Brain microvascular endothelial cell (primary cell): ENCODE data around the gene PHF10.
A peak's percentile ranks its signal among the peaks of the same experiment; 100 is the strongest.

Experiments used
- DNase-seq: peaks from one replicate; pipeline ENCODE4 v3.0.0-alpha.2; 2020
- H3K27ac ChIP-seq: fragments of 250-450 bp; sonication (Bioruptor Pico); 2 replicates; pipeline ENCODE4 v1.5.1; 2020; ENCODE audit warnings: mild to moderate bottlenecking, moderate library complexity
- H3K27me3 ChIP-seq: fragments of 250-450 bp; sonication (Bioruptor Pico); replicated peaks from 2 replicates; pipeline ENCODE4 v1.5.1; 2020; ENCODE audit warnings: mild to moderate bottlenecking
- H3K36me3 ChIP-seq: fragments of 250-450 bp; sonication (Bioruptor Pico); replicated peaks from 2 replicates; pipeline ENCODE4 v1.5.1; 2020; ENCODE audit warnings: mild to moderate bottlenecking
- H3K4me3 ChIP-seq: 2 replicates; pipeline ENCODE4 v1.5.1; 2011; ENCODE audit warnings: low read depth, mild to moderate bottlenecking, control low read depth, low read length, moderate library complexity
- in situ Hi-C: cut with HindIII; loops from 2 replicates; pipeline ENCODE4 v1.10.0; 2017; ENCODE audit warnings: low sequenced_read_pairs, low pct_ligation_motif_present
- TF ChIP-seq, protein P1 (sequence below): IDR thresholded peaks from 2 replicates; pipeline ENCODE4 v1.5.1; 2011; ENCODE audit warnings: low read depth, mild to moderate bottlenecking, moderate library complexity, low read length, control low read depth, inconsistent platforms; ENCODE audit errors: missing control alignments

PHF10 gene

GRCh38 chr6:169741344-169741743 lies 17.0 kb upstream of the PHF10 start:
- peak; percentile 7 for DNase-seq
- in situ Hi-C loops: no loop called here

DNA sequence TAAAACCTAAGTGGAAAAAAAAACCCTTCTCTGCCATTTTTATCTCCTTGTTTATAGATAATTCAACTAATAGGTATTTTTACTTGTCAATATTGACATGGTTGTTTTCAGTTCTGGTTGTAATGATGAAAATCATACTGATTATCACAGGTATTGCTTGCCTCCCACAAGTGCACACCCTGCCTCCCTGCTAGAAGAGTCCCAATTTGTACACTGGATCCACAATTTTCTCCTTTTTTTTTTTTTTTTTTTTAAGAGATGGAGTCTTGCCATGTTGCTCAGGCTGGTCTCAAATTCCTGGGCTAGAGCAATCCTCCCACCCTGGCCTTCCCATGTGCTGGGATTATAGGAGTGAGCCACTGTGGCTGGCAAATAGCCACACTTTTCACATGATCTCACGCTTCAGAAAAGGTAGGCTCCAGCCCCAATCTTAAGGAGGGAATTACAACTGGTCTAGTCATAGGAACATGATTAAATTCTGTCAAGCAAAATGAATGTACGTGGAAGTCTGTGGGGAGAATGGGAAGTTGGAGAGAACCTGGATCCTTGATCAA lies 14.8 kb upstream of the PHF10 start:
- no peak for DNase-seq
- H3K4me3 ChIP-seq: no peak overlapping the region
- H3K36me3 ChIP-seq: no peaks in the 10 kb centered on the region
- H3K27ac ChIP-seq: no peak overlapping the region
- TF ChIP-seq, protein P1, sequence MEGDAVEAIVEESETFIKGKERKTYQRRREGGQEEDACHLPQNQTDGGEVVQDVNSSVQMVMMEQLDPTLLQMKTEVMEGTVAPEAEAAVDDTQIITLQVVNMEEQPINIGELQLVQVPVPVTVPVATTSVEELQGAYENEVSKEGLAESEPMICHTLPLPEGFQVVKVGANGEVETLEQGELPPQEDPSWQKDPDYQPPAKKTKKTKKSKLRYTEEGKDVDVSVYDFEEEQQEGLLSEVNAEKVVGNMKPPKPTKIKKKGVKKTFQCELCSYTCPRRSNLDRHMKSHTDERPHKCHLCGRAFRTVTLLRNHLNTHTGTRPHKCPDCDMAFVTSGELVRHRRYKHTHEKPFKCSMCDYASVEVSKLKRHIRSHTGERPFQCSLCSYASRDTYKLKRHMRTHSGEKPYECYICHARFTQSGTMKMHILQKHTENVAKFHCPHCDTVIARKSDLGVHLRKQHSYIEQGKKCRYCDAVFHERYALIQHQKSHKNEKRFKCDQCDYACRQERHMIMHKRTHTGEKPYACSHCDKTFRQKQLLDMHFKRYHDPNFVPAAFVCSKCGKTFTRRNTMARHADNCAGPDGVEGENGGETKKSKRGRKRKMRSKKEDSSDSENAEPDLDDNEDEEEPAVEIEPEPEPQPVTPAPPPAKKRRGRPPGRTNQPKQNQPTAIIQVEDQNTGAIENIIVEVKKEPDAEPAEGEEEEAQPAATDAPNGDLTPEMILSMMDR: no peak
- in situ Hi-C loops: no loop called here
- peaks cover 2% of the 10 kb centered on the region for H3K27me3 ChIP-seq

More at GRCh38 chr6:169741344-169741743, 17.0 kb upstream of the PHF10 start:
- Histone ChIP-seq H3K27me3 (no peaks in the 10 kb centered on the region), H3K27ac (no peak overlapping the region), H3K36me3 (no peaks in the 10 kb centered on the region), H3K4me3 (no peak overlapping the region)
- TF ChIP-seq, protein P1: no peak

DNA sequence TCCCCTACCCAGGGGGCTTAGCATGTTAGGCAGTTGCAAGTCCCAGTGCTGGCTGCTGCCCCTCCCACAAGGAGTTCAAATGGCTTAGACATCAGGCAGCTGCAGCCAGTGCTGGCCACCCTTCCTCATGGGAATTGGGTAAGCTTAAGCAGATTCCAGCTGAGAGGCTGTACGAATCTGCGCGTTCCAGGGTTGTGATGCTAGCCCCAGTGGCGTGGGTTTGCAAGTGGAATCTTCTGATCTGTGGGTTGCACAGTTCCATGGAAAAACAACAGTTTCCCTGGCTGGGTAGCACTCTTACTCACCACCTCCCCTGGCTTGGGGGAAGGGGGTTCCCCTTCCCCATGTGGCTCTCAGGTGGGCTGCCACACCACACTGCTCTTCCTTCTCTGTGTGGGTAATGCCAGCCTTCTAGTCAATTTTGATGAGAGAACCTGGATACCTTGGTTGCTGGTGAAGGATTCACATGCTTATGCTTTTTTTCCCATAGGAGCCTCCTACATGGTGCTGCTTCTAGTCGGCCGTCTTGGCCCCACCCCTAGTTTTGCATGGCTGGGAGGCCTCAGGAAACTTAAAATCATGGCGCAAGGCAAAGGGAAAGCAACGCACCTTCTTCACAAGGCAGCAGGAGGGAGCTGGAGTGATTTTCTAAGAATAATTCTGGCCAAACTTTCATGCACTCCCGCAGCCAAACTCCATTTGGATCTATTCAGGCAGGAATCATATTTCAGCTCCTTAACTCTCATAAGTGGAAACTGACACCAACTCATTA lies 14.1 kb upstream of the PHF10 start:
- Histone ChIP-seq H3K36me3 (no peaks in the 10 kb centered on the region), H3K4me3 (no peak overlapping the region), H3K27me3 (peaks cover 2% of the 10 kb centered on the region), H3K27ac (no peak overlapping the region)
- TF ChIP-seq, protein P1: no peak
- in situ Hi-C loops: no loop called here
- DNase-seq: peak; percentile 6

- Histone ChIP-seq H3K36me3 (no peaks in the 10 kb centered on the region), H3K27ac (no peak overlapping the region), H3K4me3 (no peak overlapping the region), H3K27me3 (no peaks in the 10 kb centered on the region)
- in situ Hi-C loops: no loop called here
- no peak for DNase-seq
- TF ChIP-seq, protein P1: no peak
These were observed 5.7 kb upstream of the PHF10 start for GRCh38 chr6:169729961-169730360.

DNA sequence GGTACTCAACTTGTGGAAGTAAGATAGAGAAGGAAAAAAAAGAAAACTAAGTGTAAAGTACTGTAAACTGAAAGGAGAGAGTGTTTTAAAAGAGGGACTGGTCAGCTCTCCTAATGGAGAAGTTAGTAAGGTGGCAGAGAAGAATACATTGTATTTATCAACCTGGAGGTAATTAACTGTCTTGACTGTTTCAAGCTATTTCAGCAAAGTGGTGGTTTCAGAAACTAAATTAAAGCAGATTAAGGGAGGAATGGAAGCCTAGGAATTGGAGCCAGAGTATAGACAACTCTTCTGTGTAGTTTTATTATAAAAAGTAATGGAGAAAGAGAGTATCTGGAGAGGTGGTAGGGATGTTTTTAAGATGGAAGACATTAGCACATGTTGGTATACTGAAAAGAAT lies 2.7 kb upstream of the PHF10 start:
- TF ChIP-seq, protein P1: no peak
- Histone ChIP-seq H3K27me3 (no peaks in the 10 kb centered on the region), H3K27ac (no peak overlapping the region), H3K4me3 (no peak overlapping the region), H3K36me3 (no peaks in the 10 kb centered on the region)
- in situ Hi-C loops: no loop called here
- no peak for DNase-seq
